ENCODE data around the gene IGF2R.

DNA sequence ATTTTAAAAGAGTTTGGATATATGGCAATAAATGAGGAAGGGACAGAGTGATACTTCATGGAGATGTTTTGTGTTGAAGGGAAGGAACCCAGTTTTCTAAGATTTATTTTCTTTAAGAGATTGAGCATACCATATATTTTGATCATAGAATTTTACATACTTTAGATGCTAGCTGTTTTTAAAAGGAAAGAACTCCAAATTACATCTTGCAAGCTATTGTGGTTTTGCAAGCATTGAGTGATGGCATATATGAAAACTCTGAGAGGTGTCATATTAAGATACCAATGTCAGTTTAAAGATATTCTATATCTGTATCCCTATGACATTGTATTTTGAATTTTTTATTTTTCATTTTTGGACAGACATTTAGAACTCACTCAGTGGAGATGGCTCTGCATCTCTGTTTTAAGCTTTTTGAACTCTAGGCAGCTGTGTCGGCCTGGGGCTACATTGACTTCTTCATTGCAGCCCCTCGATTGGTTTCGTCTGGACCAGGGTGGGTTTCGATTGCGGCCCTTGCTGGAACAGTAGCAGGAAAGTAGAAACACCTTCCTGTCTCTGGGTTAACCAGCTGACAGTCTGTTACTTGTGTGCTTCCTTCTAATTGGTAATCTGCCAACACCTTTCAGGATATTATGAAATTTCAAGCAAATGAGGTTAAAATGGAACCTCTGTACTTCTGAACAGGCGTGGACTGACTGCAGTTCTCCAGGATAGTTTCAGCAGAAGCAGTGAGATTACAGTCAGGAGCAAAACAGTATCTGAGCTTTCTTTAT, 14.0 kb downstream of the IGF2R start:
- TF ChIP-seq, protein P1, sequence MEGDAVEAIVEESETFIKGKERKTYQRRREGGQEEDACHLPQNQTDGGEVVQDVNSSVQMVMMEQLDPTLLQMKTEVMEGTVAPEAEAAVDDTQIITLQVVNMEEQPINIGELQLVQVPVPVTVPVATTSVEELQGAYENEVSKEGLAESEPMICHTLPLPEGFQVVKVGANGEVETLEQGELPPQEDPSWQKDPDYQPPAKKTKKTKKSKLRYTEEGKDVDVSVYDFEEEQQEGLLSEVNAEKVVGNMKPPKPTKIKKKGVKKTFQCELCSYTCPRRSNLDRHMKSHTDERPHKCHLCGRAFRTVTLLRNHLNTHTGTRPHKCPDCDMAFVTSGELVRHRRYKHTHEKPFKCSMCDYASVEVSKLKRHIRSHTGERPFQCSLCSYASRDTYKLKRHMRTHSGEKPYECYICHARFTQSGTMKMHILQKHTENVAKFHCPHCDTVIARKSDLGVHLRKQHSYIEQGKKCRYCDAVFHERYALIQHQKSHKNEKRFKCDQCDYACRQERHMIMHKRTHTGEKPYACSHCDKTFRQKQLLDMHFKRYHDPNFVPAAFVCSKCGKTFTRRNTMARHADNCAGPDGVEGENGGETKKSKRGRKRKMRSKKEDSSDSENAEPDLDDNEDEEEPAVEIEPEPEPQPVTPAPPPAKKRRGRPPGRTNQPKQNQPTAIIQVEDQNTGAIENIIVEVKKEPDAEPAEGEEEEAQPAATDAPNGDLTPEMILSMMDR (IDR thresholded peaks at IDR 0.05) = no peak
- no peak for TF ChIP-seq POLR2A (IDR thresholded peaks at IDR 0.05)
- no peak for TF ChIP-seq EP300 (IDR thresholded peaks at IDR 0.05)
